ENCODE data around the gene MYOD1. TPM values are rescaled to one million over a fixed set of nuclear protein-coding genes. Genes with fewer than 3 reads are reported as not detected.

MYOD1 gene
- total RNA-seq, 4 donors from 2014 or later, result not detected

DNA sequence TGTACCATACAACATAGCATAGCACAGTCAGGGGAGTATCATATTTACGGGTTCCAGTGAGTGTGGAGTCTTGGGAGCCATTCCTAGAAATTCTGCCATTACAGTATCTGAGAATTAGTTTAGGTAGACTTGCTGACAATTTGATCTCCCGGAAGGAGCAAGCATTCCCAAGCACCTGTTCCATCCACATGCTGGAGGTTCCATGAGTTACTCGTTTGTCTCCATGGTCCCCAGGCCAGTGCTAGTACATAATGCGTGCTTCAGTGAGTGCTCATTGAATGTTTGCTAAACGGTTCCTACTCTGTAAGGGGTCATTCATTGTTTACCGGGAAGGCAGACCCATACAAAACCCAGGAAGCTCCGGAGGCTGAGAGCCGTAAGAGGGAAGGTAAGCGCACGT is 27.4 kb upstream of the MYOD1 start:
- intact Hi-C loops (cut with DNase I; ENCODE audit: low total_unique reads), result no loop called here

GRCh38 chr11:17692931-17693330 is 26.4 kb upstream of the MYOD1 start:
- in situ Hi-C loops (cut with MboI; ENCODE audit: low pct_ligation_motif_present in 1 of 4, low pct_unique_long_range_greater_than_20kb in 1 of 4, low sequenced_read_pairs in 3 of 4), result no loop called here
- H3K27me3 ChIP-seq, result peaks cover 60% of the 10 kb centered on the region

More for the DNA sequence above, 27.4 kb upstream of the MYOD1 start:
- DNase-seq, result no peak
- in situ Hi-C loops (cut with MboI; ENCODE audit: low pct_ligation_motif_present in 1 of 4, low pct_unique_long_range_greater_than_20kb in 1 of 4, low sequenced_read_pairs in 3 of 4), result no loop called here
- TF ChIP-seq POLR2A (IDR thresholded peaks at IDR 0.05), result no peak
- no peak for TF ChIP-seq EP300 (IDR thresholded peaks at IDR 0.05; ENCODE audit: low read depth)
- TF ChIP-seq POLR2AphosphoS5 (IDR thresholded peaks at IDR 0.05), result no peak
- no peak for TF ChIP-seq CTCF (IDR thresholded peaks at IDR 0.05)
- Histone ChIP-seq H3K4me1 (no peaks in the 10 kb centered on the region), H3K9me3 (no peaks in the 10 kb centered on the region), H3K4me3 (no peak overlapping the region), H3K36me3 (no peaks in the 10 kb centered on the region), H3K27ac (no peak overlapping the region), H3K27me3 (peaks cover 53% of the 10 kb centered on the region)
- 59 to 62% methylated on average over 4 to 10 of the region's 10 CpGs for WGBS, 2 donors (ENCODE audit: low coverage in 1 of 2)

GRCh38 chr11:17693531-17693930 is 25.8 kb upstream of the MYOD1 start:
- no peak for DNase-seq
- intact Hi-C loops (cut with DNase I; ENCODE audit: low total_unique reads), result no loop called here
- Histone ChIP-seq H3K27ac (no peak overlapping the region), H3K27me3 (peaks cover 60% of the 10 kb centered on the region), H3K36me3 (no peaks in the 10 kb centered on the region), H3K9me3 (no peaks in the 10 kb centered on the region), H3K4me1 (no peaks in the 10 kb centered on the region), H3K4me3 (no peak overlapping the region)
- TF ChIP-seq CTCF (IDR thresholded peaks at IDR 0.05) (no peak), EP300 (IDR thresholded peaks at IDR 0.05; ENCODE audit: low read depth) (no peak), POLR2AphosphoS5 (IDR thresholded peaks at IDR 0.05) (no peak), POLR2A (IDR thresholded peaks at IDR 0.05) (no peak)
- 54 to 56% methylated on average over 3 to 4 of the region's 4 CpGs for WGBS, 2 donors (ENCODE audit: low coverage in 1 of 2)
- in situ Hi-C loops (cut with MboI; ENCODE audit: low pct_ligation_motif_present in 1 of 4, low pct_unique_long_range_greater_than_20kb in 1 of 4, low sequenced_read_pairs in 3 of 4), result no loop called here

More at GRCh38 chr11:17692931-17693330, 26.4 kb upstream of the MYOD1 start:
- H3K4me1 ChIP-seq, result no peaks in the 10 kb centered on the region
- 60 to 70% methylated on average over 2 to 7 of the region's 7 CpGs for WGBS, 2 donors (ENCODE audit: low coverage in 1 of 2)
- no peak for DNase-seq
- TF ChIP-seq CTCF (IDR thresholded peaks at IDR 0.05) (no peak), POLR2AphosphoS5 (IDR thresholded peaks at IDR 0.05) (no peak), EP300 (IDR thresholded peaks at IDR 0.05; ENCODE audit: low read depth) (no peak), POLR2A (IDR thresholded peaks at IDR 0.05) (no peak)
- no peak overlapping the region for H3K27ac ChIP-seq
- H3K36me3 ChIP-seq, result no peaks in the 10 kb centered on the region
- no peaks in the 10 kb centered on the region for H3K9me3 ChIP-seq
- no peak overlapping the region for H3K4me3 ChIP-seq
- intact Hi-C loops (cut with DNase I; ENCODE audit: low total_unique reads), result no loop called here

GRCh38 chr11:17694494-17695110 is 24.8 kb upstream of the MYOD1 start:
- DNase-seq, result no peak
- WGBS, 2 donors (ENCODE audit: low coverage in 1 of 2), result 85 to 90% methylated on average over 2 to 10 of the region's 10 CpGs
- H3K4me3 ChIP-seq, result no peak overlapping the region
- TF ChIP-seq EP300 (IDR thresholded peaks at IDR 0.05; ENCODE audit: low read depth) (no peak), POLR2AphosphoS5 (IDR thresholded peaks at IDR 0.05) (no peak), POLR2A (IDR thresholded peaks at IDR 0.05) (no peak), CTCF (IDR thresholded peaks at IDR 0.05) (no peak)
- in situ Hi-C loops (cut with MboI; ENCODE audit: low pct_ligation_motif_present in 1 of 4, low pct_unique_long_range_greater_than_20kb in 1 of 4, low sequenced_read_pairs in 3 of 4) (no loop called here), intact Hi-C loops (cut with DNase I; ENCODE audit: low total_unique reads) (no loop called here)
- H3K4me1 ChIP-seq, result no peaks in the 10 kb centered on the region
- no peaks in the 10 kb centered on the region for H3K9me3 ChIP-seq
- no peaks in the 10 kb centered on the region for H3K36me3 ChIP-seq
- H3K27ac ChIP-seq, result no peak overlapping the region
- H3K27me3 ChIP-seq, result peaks cover 60% of the 10 kb centered on the region

All from transverse colon (tissue), 4 donors.